Uterus (tissue), 4 donors: ENCODE results near the gene SUGP2. TPM values are rescaled to one million over a fixed set of nuclear protein-coding genes. Genes with fewer than 3 reads are reported as not detected.

ENCODE experiments used
- DNase-seq, 2 donors: peaks; one replicate each; pipeline ENCODE4 v3.0.0-alpha.2; 2019 to 2020
- H3K27ac ChIP-seq, 2 donors: fragments of 200-600 bp; sonication (generic); 1 replicate in 1 of 2; 2 replicates in 1 of 2; pipeline ENCODE4 v1.5.1; 2016 to 2018
- H3K27me3 ChIP-seq, 2 donors: fragments of 200-600 bp; sonication (generic); one replicate each; pipeline ENCODE4 v1.5.1; 2018 to 2019; ENCODE audit warnings: control low read depth in 1 of 2
- H3K36me3 ChIP-seq, 2 donors: fragments of 200-600 bp; sonication (generic); one replicate each; pipeline ENCODE4 v1.5.1; 2019; ENCODE audit warnings: control low read depth in 1 of 2
- H3K4me1 ChIP-seq, 2 donors: fragments of 200-600 bp; sonication (generic); one replicate each; pipeline ENCODE4 v1.5.1; 2018 to 2019; ENCODE audit warnings: control low read depth in 1 of 2
- H3K4me3 ChIP-seq, 2 donors: fragments of 200-600 bp; sonication (generic); 1 replicate in 1 of 2; 2 replicates in 1 of 2; pipeline ENCODE4 v1.5.1; 2018 to 2019; ENCODE audit warnings: mild to moderate bottlenecking in 1 of 2
- H3K9me3 ChIP-seq, 2 donors: fragments of 200-600 bp; sonication (generic); one replicate each; pipeline ENCODE4 v1.5.1; 2019; ENCODE audit warnings: control low read depth in 1 of 2
- CTCF ChIP-seq, 4 experiments: fragments of 200-600 bp in 2 of 4; fragments of 450-650 bp in 2 of 4; sonication (generic) in 2 of 4; IDR thresholded peaks; one replicate each; pipeline ENCODE4 v1.5.1; 2016 to 2019; ENCODE audit warnings: antibody characterized with exemption in 4 of 4, mild to moderate bottlenecking in 2 of 4, moderate library complexity in 1 of 4
- POLR2A ChIP-seq, 2 donors: fragments of 450-650 bp; IDR thresholded peaks; one replicate each; pipeline ENCODE4 v1.6.1; 2016; ENCODE audit warnings: antibody characterized with exemption in 2 of 2, mild to moderate bottlenecking in 1 of 2, moderate library complexity in 1 of 2
- intact Hi-C: fragments of 100-400 bp; cut with DNase I; formaldehyde crosslinking; loops from one replicate; pipeline ENCODE4 v1.15.1; 2023; ENCODE audit warnings: low total_unique reads
- total RNA-seq, 4 donors: library from RNA; depleted of rRNA in 3 of 4; stranded (reverse); fragments of >200 nt in 3 of 4; gene quantifications; one replicate each; pipeline versions ENCODE4 v1.1.0 to v1.2.4, GENCODE V29; 2014 to 2023
- donor health status: DM: yes; HTN: yes; CAD: no.

SUGP2 gene
- total RNA-seq, 4 donors from 2014 or later = 22.5 to 95.8 (median 53.7) TPM

- H3K4me3 ChIP-seq = no peak overlapping the region
- no peak overlapping the region for H3K27ac ChIP-seq
- intact Hi-C loops = no loop called here
- H3K36me3 ChIP-seq = no peaks in the 10 kb centered on the region
- no peaks in the 10 kb centered on the region for H3K27me3 ChIP-seq
- no peaks in the 10 kb centered on the region for H3K9me3 ChIP-seq
- TF ChIP-seq POLR2A (IDR thresholded peaks at IDR 0.05) (no peak), CTCF (IDR thresholded peaks at IDR 0.05) (no peak)
- no peak for DNase-seq
- H3K4me1 ChIP-seq = no peaks in the 10 kb centered on the region
These were observed 37.0 kb downstream of the SUGP2 start for GRCh38 chr19:18996351-18996750.

GRCh38 chr19:18995804-18996241 lies 37.5 kb downstream of the SUGP2 start:
- Histone ChIP-seq H3K36me3 (no peaks in the 10 kb centered on the region), H3K9me3 (no peaks in the 10 kb centered on the region), H3K27ac (no peak overlapping the region), H3K4me3 (no peak overlapping the region), H3K4me1 (no peaks in the 10 kb centered on the region), H3K27me3 (no peaks in the 10 kb centered on the region)
- TF ChIP-seq CTCF (IDR thresholded peaks at IDR 0.05) (no peak), POLR2A (IDR thresholded peaks at IDR 0.05) (no peak)
- intact Hi-C loops = no loop called here
- peak in 1 of 2 donors; percentile 37 for DNase-seq

- no peak overlapping the region for H3K4me3 ChIP-seq
- no peak for DNase-seq
- H3K4me1 ChIP-seq = no peaks in the 10 kb centered on the region
- H3K36me3 ChIP-seq = no peaks in the 10 kb centered on the region
- no peak for TF ChIP-seq POLR2A (IDR thresholded peaks at IDR 0.05)
- no peak overlapping the region for H3K27ac ChIP-seq
- H3K9me3 ChIP-seq = no peaks in the 10 kb centered on the region
- H3K27me3 ChIP-seq = no peaks in the 10 kb centered on the region
- intact Hi-C loops = no loop called here
These were observed 40.2 kb downstream of the SUGP2 start for GRCh38 chr19:18993115-18993514.

- intact Hi-C loops = no loop called here
These were observed 40.6 kb downstream of the SUGP2 start for GRCh38 chr19:18992696-18993095.

GRCh38 chr19:18991468-18991867 lies 41.8 kb downstream of the SUGP2 start:
- Histone ChIP-seq H3K4me3 (no peak overlapping the region), H3K27ac (no peak overlapping the region), H3K4me1 (no peaks in the 10 kb centered on the region), H3K27me3 (no peaks in the 10 kb centered on the region), H3K36me3 (no peaks in the 10 kb centered on the region), H3K9me3 (no peaks in the 10 kb centered on the region)
- TF ChIP-seq POLR2A (IDR thresholded peaks at IDR 0.05) (no peak), CTCF (IDR thresholded peaks at IDR 0.05) (no peak)
- intact Hi-C loops = no loop called here
- no peak for DNase-seq

More at GRCh38 chr19:18992696-18993095, 40.6 kb downstream of the SUGP2 start:
- no peak for TF ChIP-seq CTCF (IDR thresholded peaks at IDR 0.05)
- TF ChIP-seq POLR2A (IDR thresholded peaks at IDR 0.05) = no peak
- Histone ChIP-seq H3K4me3 (no peak overlapping the region), H3K9me3 (no peaks in the 10 kb centered on the region), H3K36me3 (no peaks in the 10 kb centered on the region), H3K27me3 (no peaks in the 10 kb centered on the region), H3K27ac (no peak overlapping the region), H3K4me1 (no peaks in the 10 kb centered on the region)
- DNase-seq = no peak

- H3K27ac ChIP-seq = no peak overlapping the region
- no peaks in the 10 kb centered on the region for H3K27me3 ChIP-seq
- H3K9me3 ChIP-seq = no peaks in the 10 kb centered on the region
- intact Hi-C loops = no loop called here
- TF ChIP-seq CTCF (IDR thresholded peaks at IDR 0.05) (no peak), POLR2A (IDR thresholded peaks at IDR 0.05) (no peak)
- no peaks in the 10 kb centered on the region for H3K4me1 ChIP-seq
- H3K36me3 ChIP-seq = no peaks in the 10 kb centered on the region
- no peak for DNase-seq
- no peak overlapping the region for H3K4me3 ChIP-seq
These were observed 42.3 kb downstream of the SUGP2 start for GRCh38 chr19:18991006-18991405.
